ENCODE data around the gene KCNT2. TPM values are rescaled to one million over a fixed set of nuclear protein-coding genes. Genes with fewer than 3 reads are reported as not detected.

KCNT2 gene
- total RNA-seq, 3 donors from 2014 or later, result 0.49 to 2.3 (median 0.60) TPM

GRCh38 chr1:196425513-196425912 is 182.7 kb downstream of the KCNT2 start:
- no peaks in the 10 kb centered on the region for H3K36me3 ChIP-seq (ENCODE audit: low read depth)
- no peak for TF ChIP-seq CTCF (IDR thresholded peaks at IDR 0.05)
- H3K9me3 ChIP-seq, result no peaks in the 10 kb centered on the region
- intact Hi-C loops (cut with DNase I, micrococcal nuclease), result no loop called here
- no peak for ATAC-seq
- H3K4me1 ChIP-seq (ENCODE audit: low read depth), result no peaks in the 10 kb centered on the region
- no peak overlapping the region for H3K4me3 ChIP-seq
- DNase-seq, result no peak

- no peak for DNase-seq
Measured at GRCh38 chr1:196423612-196424011, 184.6 kb downstream of the KCNT2 start.

GRCh38 chr1:196418772-196419171 is 189.5 kb downstream of the KCNT2 start:
- ATAC-seq, result no peak
- TF ChIP-seq CTCF (IDR thresholded peaks at IDR 0.05), result no peak
- no peaks in the 10 kb centered on the region for H3K9me3 ChIP-seq
- no peaks in the 10 kb centered on the region for H3K36me3 ChIP-seq (ENCODE audit: low read depth)
- intact Hi-C loops (cut with DNase I, micrococcal nuclease), result no loop called here
- no peak overlapping the region for H3K4me3 ChIP-seq
- no peak for DNase-seq
- H3K4me1 ChIP-seq (ENCODE audit: low read depth), result no peaks in the 10 kb centered on the region

More at GRCh38 chr1:196423612-196424011, 184.6 kb downstream of the KCNT2 start:
- Histone ChIP-seq H3K4me3 (no peak overlapping the region), H3K36me3 (ENCODE audit: low read depth) (no peaks in the 10 kb centered on the region), H3K9me3 (no peaks in the 10 kb centered on the region), H3K4me1 (ENCODE audit: low read depth) (no peaks in the 10 kb centered on the region)
- intact Hi-C loops (cut with DNase I, micrococcal nuclease), result no loop called here
- ATAC-seq, result no peak
- no peak for TF ChIP-seq CTCF (IDR thresholded peaks at IDR 0.05)

GRCh38 chr1:196415978-196416377 is 192.3 kb downstream of the KCNT2 start:
- intact Hi-C loops (cut with DNase I, micrococcal nuclease), result no loop called here
- no peak for ATAC-seq
- no peaks in the 10 kb centered on the region for H3K9me3 ChIP-seq
- no peak for TF ChIP-seq CTCF (IDR thresholded peaks at IDR 0.05)
- no peak overlapping the region for H3K4me3 ChIP-seq
- no peaks in the 10 kb centered on the region for H3K4me1 ChIP-seq (ENCODE audit: low read depth)
- H3K36me3 ChIP-seq (ENCODE audit: low read depth), result no peaks in the 10 kb centered on the region
- no peak for DNase-seq

- Histone ChIP-seq H3K4me1 (ENCODE audit: low read depth) (no peaks in the 10 kb centered on the region), H3K36me3 (ENCODE audit: low read depth) (no peaks in the 10 kb centered on the region), H3K9me3 (no peaks in the 10 kb centered on the region), H3K4me3 (no peak overlapping the region)
- intact Hi-C loops (cut with DNase I, micrococcal nuclease), result no loop called here
- no peak for TF ChIP-seq CTCF (IDR thresholded peaks at IDR 0.05)
- no peak for DNase-seq
- no peak for ATAC-seq
Measured at GRCh38 chr1:196412326-196412725, 195.9 kb downstream of the KCNT2 start.

- DNase-seq, result no peak
- Histone ChIP-seq H3K4me3 (no peak overlapping the region), H3K9me3 (no peaks in the 10 kb centered on the region), H3K4me1 (ENCODE audit: low read depth) (no peaks in the 10 kb centered on the region), H3K36me3 (ENCODE audit: low read depth) (no peaks in the 10 kb centered on the region)
- no peak for ATAC-seq
- intact Hi-C loops (cut with DNase I, micrococcal nuclease), result no loop called here
- no peak for TF ChIP-seq CTCF (IDR thresholded peaks at IDR 0.05)
Measured at GRCh38 chr1:196410768-196411167, 197.5 kb downstream of the KCNT2 start.

Measured in mucosa of descending colon (tissue), 3 donors.